Measurements from ENCODE around the gene TMEM203. TPM values are rescaled to one million over a fixed set of nuclear protein-coding genes. Genes with fewer than 3 reads are reported as not detected.

The TMEM203 gene
- total RNA-seq, 1 experiment from 2014 or later, result 35.5 TPM

- no peak overlapping the region for H3K14ac ChIP-seq (ENCODE audit: insufficient read depth, low read length)
- no peak overlapping the region for H3K27ac Mint-ChIP-seq
- no peak overlapping the region for H3K9ac ChIP-seq (ENCODE audit: extremely low read depth, insufficient read length, low read length)
- no CpG with 5 or more reads among the region's 22 CpGs for WGBS (ENCODE audit: extremely low coverage, insufficient read length, low lambda C conversion rate)
- no peak overlapping the region for H3K23ac ChIP-seq (ENCODE audit: insufficient read length, low read depth, low read length)
- H2BK20ac ChIP-seq (ENCODE audit: low read depth, low read length, poor library complexity, severe bottlenecking), result no peak overlapping the region
- H3K79me2 ChIP-seq (ENCODE audit: insufficient read depth, low read length), result no peaks in the 10 kb centered on the region
- no peaks in the 10 kb centered on the region for H3K4me1 ChIP-seq (ENCODE audit: insufficient read depth, low read length)
- no peak overlapping the region for H3K18ac ChIP-seq (ENCODE audit: insufficient read length, low read depth, low read length)
- H3K79me1 ChIP-seq (ENCODE audit: insufficient read depth, low read depth, low read length, poor library complexity, severe bottlenecking), result no peaks in the 10 kb centered on the region
- H3K4me3 Mint-ChIP-seq, result no peak overlapping the region
- no peaks in the 10 kb centered on the region for H3K9me3 ChIP-seq (ENCODE audit: control insufficient read depth, low read depth, low read length)
- no peak overlapping the region for H2AFZ ChIP-seq (ENCODE audit: low read length)
- H3K9me3 Mint-ChIP-seq, result no peaks in the 10 kb centered on the region
- no peak overlapping the region for H2AK5ac ChIP-seq (ENCODE audit: insufficient read length, low read length)
- no peak overlapping the region for H4K91ac ChIP-seq (ENCODE audit: insufficient read length, low read depth, low read length)
- no peaks in the 10 kb centered on the region for H3K23me2 ChIP-seq (ENCODE audit: insufficient read length, low read depth, low read length, poor library complexity, severe bottlenecking)
- no peak overlapping the region for H2BK120ac ChIP-seq (ENCODE audit: low read depth, low read length, poor library complexity, severe bottlenecking)
- no peaks in the 10 kb centered on the region for H3K27me3 ChIP-seq (ENCODE audit: insufficient read depth, low read length)
- no peak overlapping the region for H4K8ac ChIP-seq (replicated peaks; ENCODE audit: insufficient read length, low read depth, low read length)
- H4K5ac ChIP-seq (ENCODE audit: insufficient read length, low read depth, low read length), result no peak overlapping the region
- no peak overlapping the region for H3K27ac ChIP-seq (ENCODE audit: insufficient read length, low read depth, low read length)
- no peak overlapping the region for H2BK5ac ChIP-seq (ENCODE audit: insufficient read length, low read length)
- 0 out of 4 replicates have a peak, but pooled peaks cover under 1 to 2% of the 10 kb centered on the region in 2 experiments for H3K4me1 Mint-ChIP-seq
- H3K36me3 Mint-ChIP-seq (ENCODE audit: insufficient read depth in 1 of 3, low read depth in 3 of 3), result peaks cover 5 to 49% (median 47%) of the 10 kb centered on the region in 3 experiments; a peak in 6 of 7 replicates
- no peak overlapping the region for H3K56ac ChIP-seq (ENCODE audit: insufficient read length, low read depth, low read length)
- no peak overlapping the region for H3T11ph ChIP-seq (ENCODE audit: low read length)
- H2BK12ac ChIP-seq (ENCODE audit: insufficient read length, low read depth, low read length), result no peak overlapping the region
- no peak for DNase-seq
- no peak overlapping the region for H3K4me2 ChIP-seq (ENCODE audit: insufficient read depth, insufficient read length, low read length)
- H4K20me1 ChIP-seq (ENCODE audit: control insufficient read depth, insufficient read depth, insufficient read length), result peaks cover 2% of the 10 kb centered on the region
- no peak overlapping the region for H2BK15ac ChIP-seq (ENCODE audit: low read depth, low read length)
- TF ChIP-seq, protein P1, sequence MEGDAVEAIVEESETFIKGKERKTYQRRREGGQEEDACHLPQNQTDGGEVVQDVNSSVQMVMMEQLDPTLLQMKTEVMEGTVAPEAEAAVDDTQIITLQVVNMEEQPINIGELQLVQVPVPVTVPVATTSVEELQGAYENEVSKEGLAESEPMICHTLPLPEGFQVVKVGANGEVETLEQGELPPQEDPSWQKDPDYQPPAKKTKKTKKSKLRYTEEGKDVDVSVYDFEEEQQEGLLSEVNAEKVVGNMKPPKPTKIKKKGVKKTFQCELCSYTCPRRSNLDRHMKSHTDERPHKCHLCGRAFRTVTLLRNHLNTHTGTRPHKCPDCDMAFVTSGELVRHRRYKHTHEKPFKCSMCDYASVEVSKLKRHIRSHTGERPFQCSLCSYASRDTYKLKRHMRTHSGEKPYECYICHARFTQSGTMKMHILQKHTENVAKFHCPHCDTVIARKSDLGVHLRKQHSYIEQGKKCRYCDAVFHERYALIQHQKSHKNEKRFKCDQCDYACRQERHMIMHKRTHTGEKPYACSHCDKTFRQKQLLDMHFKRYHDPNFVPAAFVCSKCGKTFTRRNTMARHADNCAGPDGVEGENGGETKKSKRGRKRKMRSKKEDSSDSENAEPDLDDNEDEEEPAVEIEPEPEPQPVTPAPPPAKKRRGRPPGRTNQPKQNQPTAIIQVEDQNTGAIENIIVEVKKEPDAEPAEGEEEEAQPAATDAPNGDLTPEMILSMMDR (conservative IDR thresholded peaks at IDR 0.05), result no peak
- peaks cover under 1% of the 10 kb centered on the region; the same call in 1 of the 2 replicates for H3K27me3 Mint-ChIP-seq (ENCODE audit: low read depth)
- no peak overlapping the region for H3K4ac ChIP-seq (ENCODE audit: low read depth, low read length)
Measured at GRCh38 chr9:137181680-137182079, 23.8 kb downstream of the TMEM203 start.
